ENCODE measurements around the gene DTNBP1. TPM values are rescaled to one million over a fixed set of nuclear protein-coding genes. Genes with fewer than 3 reads are reported as not detected.

The DTNBP1 gene
- total RNA-seq, 2 donors from 2014 or later = 9.0 to 14.1 TPM

GRCh38 chr6:15574023-15574422 lies 88.8 kb downstream of the DTNBP1 start:
- TF ChIP-seq POLR2A (IDR thresholded peaks at IDR 0.05) = no peak
- TF ChIP-seq CTCF (IDR thresholded peaks at IDR 0.05) = no peak
- TF ChIP-seq POLR2AphosphoS5 (IDR thresholded peaks at IDR 0.05) = no peak
- H3K4me1 ChIP-seq (replicated peaks) = peaks cover 6% of the 10 kb centered on the region
- no peaks in the 10 kb centered on the region for H3K36me3 ChIP-seq
- WGBS = 74% methylated on average over 4 of the region's 4 CpGs
- intact Hi-C loops (cut with DNase I) = no loop called here
- no peaks in the 10 kb centered on the region for H3K9me3 ChIP-seq
- no peaks in the 10 kb centered on the region for H3K27me3 ChIP-seq (replicated peaks; ENCODE audit: insufficient read depth)
- H3K27ac ChIP-seq = no peak overlapping the region
- DNase-seq (ENCODE audit: low spot score) = no peak
- no peak overlapping the region for H3K4me3 ChIP-seq

GRCh38 chr6:15573384-15573783 lies 89.4 kb downstream of the DTNBP1 start:
- TF ChIP-seq POLR2A (IDR thresholded peaks at IDR 0.05) (no peak), CTCF (IDR thresholded peaks at IDR 0.05) (no peak)
- Histone ChIP-seq H3K36me3 (no peaks in the 10 kb centered on the region), H3K27ac (no peak overlapping the region), H3K9me3 (no peaks in the 10 kb centered on the region), H3K4me1 (replicated peaks) (peaks cover 5% of the 10 kb centered on the region), H3K4me3 (no peak overlapping the region), H3K27me3 (replicated peaks; ENCODE audit: insufficient read depth) (no peaks in the 10 kb centered on the region)
- intact Hi-C loops (cut with DNase I) = no loop called here
- DNase-seq (ENCODE audit: low spot score) = no peak
- WGBS = 95% methylated on average over 4 of the region's 4 CpGs

GRCh38 chr6:15572296-15573016 lies 90.4 kb downstream of the DTNBP1 start:
- DNase-seq (ENCODE audit: low spot score) = no peak
- TF ChIP-seq CTCF (IDR thresholded peaks at IDR 0.05) (no peak), POLR2AphosphoS5 (IDR thresholded peaks at IDR 0.05) (no peak), POLR2A (IDR thresholded peaks at IDR 0.05) (no peak)
- Histone ChIP-seq H3K36me3 (no peaks in the 10 kb centered on the region), H3K27me3 (replicated peaks; ENCODE audit: insufficient read depth) (no peaks in the 10 kb centered on the region), H3K4me1 (replicated peaks) (no peaks in the 10 kb centered on the region), H3K9me3 (no peaks in the 10 kb centered on the region), H3K4me3 (no peak overlapping the region), H3K27ac (no peak overlapping the region)
- intact Hi-C loops (cut with DNase I) = no loop called here
- WGBS = 89% methylated on average over 5 of the region's 5 CpGs

GRCh38 chr6:15570171-15570570 lies 92.7 kb downstream of the DTNBP1 start:
- no peak for TF ChIP-seq POLR2A (IDR thresholded peaks at IDR 0.05)
- TF ChIP-seq CTCF (IDR thresholded peaks at IDR 0.05) = no peak
- TF ChIP-seq POLR2AphosphoS5 (IDR thresholded peaks at IDR 0.05) = no peak
- DNase-seq (ENCODE audit: low spot score) = no peak
- Histone ChIP-seq H3K9me3 (no peaks in the 10 kb centered on the region), H3K36me3 (no peaks in the 10 kb centered on the region), H3K4me1 (replicated peaks) (no peaks in the 10 kb centered on the region), H3K27ac (no peak overlapping the region), H3K4me3 (no peak overlapping the region), H3K27me3 (replicated peaks; ENCODE audit: insufficient read depth) (no peaks in the 10 kb centered on the region)
- intact Hi-C loops (cut with DNase I) = no loop called here
- WGBS = 91% methylated on average over 2 of the region's 2 CpGs

All from prostate gland (tissue), 2 donors.